Endothelial cell of umbilical vein (primary cell): Measurements from ENCODE around the gene KLHL18. TPM values are rescaled to one million over a fixed set of nuclear protein-coding genes. Genes with fewer than 3 reads are reported as not detected.

Experiments used
- BruUV-seq: library from RNA; stranded (reverse); fragments of 400-500 nt; replicated peaks from 2 replicates; lab custom pipeline; 2021; lab: Mats Ljungman, UMichigan
- CTCF ChIA-PET: fragments of 300-600, 350-600 bp; sonication (Branson Sonifier 250); formaldehyde crosslinking; loops from one replicate; lab custom pipeline; 2021; ENCODE audit warnings: antibody characterized with exemption, inconsistent platforms; lab: Charles Lee
- POLR2A ChIA-PET: fragments of 300-600, 350-600 bp; sonication (Branson Sonifier 250); formaldehyde crosslinking; loops from one replicate; lab custom pipeline; 2021; ENCODE audit warnings: antibody characterized with exemption, inconsistent platforms; lab: Charles Lee
- DNase-seq: peaks from one replicate; pipeline ENCODE4 v3.0.0-alpha.2; 2011; ENCODE audit warnings: low read depth, low spot score
- FAIRE-seq: peaks from 2 replicates; lab custom pipeline; 2011; peaks lifted over from hg19 to GRCh38; lab: Jason Lieb, UNC
- H2AFZ ChIP-seq: 2 replicates; pipeline ENCODE4 v1.6.0; 2012; ENCODE audit warnings: low read depth, low read length, control low read depth, inconsistent platforms
- H3K27ac ChIP-seq: 2 replicates; pipeline ENCODE4 v1.5.1; 2011; ENCODE audit warnings: low read depth, mild to moderate bottlenecking, control low read depth, low read length, moderate library complexity; ENCODE audit not compliant: insufficient read depth
- H3K27me3 ChIP-seq, 2 experiments: 2 replicates each; pipeline versions ENCODE4 v1.6.0 to v1.6.1; 2011; ENCODE audit warnings: low read length in 2 of 2, mixed read lengths in 1 of 2; ENCODE audit not compliant: control insufficient read depth in 2 of 2, insufficient read depth in 2 of 2
- H3K36me3 ChIP-seq, 2 experiments: 2 replicates in 1 of 2; 3 replicates in 1 of 2; pipeline ENCODE4 v1.5.1; 2011; ENCODE audit warnings: low read length in 2 of 2, mild to moderate bottlenecking in 1 of 2, moderate library complexity in 1 of 2; ENCODE audit not compliant: control insufficient read depth in 2 of 2, insufficient read depth in 2 of 2; ENCODE audit errors: extremely low read depth in 1 of 2
- H3K4me1 ChIP-seq: 3 replicates; pipeline ENCODE4 v1.5.1; 2011; ENCODE audit warnings: mild to moderate bottlenecking, low read length; ENCODE audit not compliant: control insufficient read depth, insufficient read depth; ENCODE audit errors: extremely low read depth
- H3K4me2 ChIP-seq: 2 replicates; pipeline ENCODE4 v1.6.1; 2011; ENCODE audit warnings: low read length, control low read depth, mixed read lengths; ENCODE audit not compliant: insufficient read depth
- H3K4me3 ChIP-seq, 3 experiments: fragments of 200-600 bp in 1 of 3; sonication (generic), shearing (Covaris generic) in 1 of 3; replicated peaks in 1 of 3; 2 replicates each; pipeline ENCODE4 v1.5.1; 2011 to 2016; ENCODE audit warnings: control low read depth in 3 of 3, low read length in 3 of 3, mild to moderate bottlenecking in 2 of 3, inconsistent platforms in 1 of 3, low read depth in 1 of 3, moderate library complexity in 1 of 3; ENCODE audit not compliant: insufficient read depth in 1 of 3
- H3K79me2 ChIP-seq: 2 replicates; pipeline ENCODE4 v1.6.0; 2012; ENCODE audit warnings: low read length, inconsistent platforms; ENCODE audit not compliant: control insufficient read depth, insufficient read depth
- H3K9ac ChIP-seq: replicated peaks from 2 replicates; pipeline ENCODE3; 2011; ENCODE audit warnings: low read length, control low read depth; ENCODE audit not compliant: insufficient read depth; ENCODE audit errors: extremely low read depth
- H3K9me1 ChIP-seq: replicated peaks from 3 replicates; pipeline ENCODE4 v1.6.0; 2011; ENCODE audit warnings: mild to moderate bottlenecking, low read length; ENCODE audit not compliant: control insufficient read depth, insufficient read depth; ENCODE audit errors: extremely low read depth
- H3K9me3 ChIP-seq: replicated peaks from 2 replicates; pipeline ENCODE4 v1.5.1; 2012; ENCODE audit warnings: low read length, inconsistent platforms; ENCODE audit not compliant: control insufficient read depth, insufficient read depth
- H4K20me1 ChIP-seq: replicated peaks from 2 replicates; pipeline ENCODE3; 2011; ENCODE audit warnings: mild to moderate bottlenecking, low read length; ENCODE audit not compliant: control insufficient read depth, insufficient read depth; ENCODE audit errors: extremely low read depth
- EZH2 ChIP-seq: IDR thresholded peaks from 2 replicates; pipeline ENCODE4 v1.6.1; 2012; ENCODE audit warnings: borderline replicate concordance, low read depth, mild to moderate bottlenecking, moderate library complexity, low read length, inconsistent platforms; ENCODE audit not compliant: severe bottlenecking
- FOS ChIP-seq: IDR thresholded peaks from 2 replicates; pipeline ENCODE4 v1.6.1; 2011; ENCODE audit warnings: mild to moderate bottlenecking, low read length, moderate library complexity, borderline replicate concordance; ENCODE audit not compliant: insufficient read depth
- GATA2 ChIP-seq: IDR thresholded peaks from 2 replicates; pipeline ENCODE4 v1.7.0; 2011; ENCODE audit warnings: low read depth, mild to moderate bottlenecking, moderate library complexity, mixed read lengths, low read length; ENCODE audit not compliant: insufficient read length, insufficient read depth
- JUN ChIP-seq: IDR thresholded peaks from 2 replicates; pipeline ENCODE4 v1.6.1; 2011; ENCODE audit warnings: borderline replicate concordance, low read depth; ENCODE audit not compliant: insufficient read length, insufficient read depth
- MYC ChIP-seq: IDR thresholded peaks from one replicate; pipeline ENCODE4 v1.6.1; 2011; ENCODE audit warnings: mild to moderate bottlenecking, low read depth, low read length
- POLR2A ChIP-seq: IDR thresholded peaks from 2 replicates; pipeline ENCODE4 v1.6.1; 2012; ENCODE audit warnings: low read depth, mild to moderate bottlenecking, control low read depth, low read length
- POLR2AphosphoS5 ChIP-seq: IDR thresholded peaks from 2 replicates; pipeline ENCODE4 v1.6.1; 2012; ENCODE audit warnings: low read depth, mild to moderate bottlenecking, control low read depth, low read length, moderate library complexity; ENCODE audit not compliant: insufficient read depth
- dilution Hi-C: fragments of 300-500 bp; cut with MboI; formaldehyde crosslinking; loops from one replicate; pipeline ENCODE4 v1.15.0; 2019; ENCODE audit warnings: low sequenced_read_pairs; ENCODE audit not compliant: extremely low pct_ligation_motif_present
- intact Hi-C: fragments of 100-400 bp; cut with micrococcal nuclease; formaldehyde crosslinking; loops from one replicate; pipeline ENCODE4 v1.10.0; 2022
- polyA plus RNA-seq, 4 experiments: library from polyadenylated mRNA; depleted of rRNA in 3 of 4; stranded (reverse) in 3 of 4; unstranded in 1 of 4; fragments of >200 nt; gene quantifications; 2 replicates each; pipeline versions ENCODE4 v1.2.1 to v1.2.3, GENCODE V29; 2011 to 2012; ENCODE audit warnings: missing spikeins in 1 of 4
- total RNA-seq: library from RNA; stranded (reverse); gene quantifications from 2 replicates; pipeline ENCODE4 v1.2.3, GENCODE V29; 2021
- TF ChIP-seq, protein P1 (sequence below): IDR thresholded peaks from 2 replicates; pipeline ENCODE4 v1.6.1; 2011; ENCODE audit not compliant: insufficient read depth, insufficient read length
- TF ChIP-seq, protein P2 (sequence below), 2 donors: IDR thresholded peaks; 1 replicate in 1 of 2; 2 replicates in 1 of 2; pipeline ENCODE4 v1.5.1; 2011; ENCODE audit warnings: low read length in 2 of 2, mild to moderate bottlenecking in 2 of 2, moderate library complexity in 2 of 2, control low read depth in 1 of 2, inconsistent platforms in 1 of 2, low read depth in 1 of 2; ENCODE audit not compliant: insufficient read depth in 1 of 2; ENCODE audit errors: extremely low read depth in 1 of 2

KLHL18 gene
- total and polyA plus RNA-seq, 2 donors (not counting 3 experiments of a cell fraction or from before 2014, with no cell fraction given): 43.4 to 58.1 TPM

DNA sequence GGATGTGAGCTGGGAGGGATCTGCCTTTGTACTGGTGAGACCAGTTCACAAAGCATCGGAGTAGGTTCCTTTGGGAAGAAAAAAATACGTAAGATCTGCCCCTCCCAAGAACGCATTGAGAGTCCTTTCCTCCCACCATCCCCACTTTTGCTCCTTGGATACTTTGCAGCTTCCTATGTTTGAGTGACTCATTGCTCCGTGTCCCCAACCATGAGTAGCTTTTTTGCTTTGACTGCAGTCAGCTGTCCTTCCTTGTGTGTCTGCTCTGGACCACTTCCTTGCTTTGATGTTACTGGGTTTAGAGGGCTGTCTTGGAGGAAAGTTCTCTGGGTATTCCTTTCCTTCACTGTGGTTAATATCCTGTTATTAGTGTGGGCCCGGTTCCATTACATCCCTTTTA, 54.9 kb downstream of the KLHL18 start:
- BruUV-seq: no TSS peak
- Histone ChIP-seq H4K20me1 (no peaks in the 10 kb centered on the region), H3K36me3 (peaks cover 14 to 33% of the 10 kb centered on the region in 2 experiments), H3K9me1 (no peaks in the 10 kb centered on the region), H3K4me1 (no peaks in the 10 kb centered on the region), H3K4me3 (no peak overlapping the region), H3K79me2 (no peaks in the 10 kb centered on the region), H2AFZ (no peak overlapping the region), H3K4me2 (no peak overlapping the region), H3K27ac (no peak overlapping the region), H3K27me3 (no peaks in the 10 kb centered on the region), H3K9ac (no peak overlapping the region), H3K9me3 (no peaks in the 10 kb centered on the region)
- TF ChIP-seq POLR2AphosphoS5 (no peak), GATA2 (no peak), FOS (no peak), POLR2A (no peak)
- TF ChIP-seq, protein P1, sequence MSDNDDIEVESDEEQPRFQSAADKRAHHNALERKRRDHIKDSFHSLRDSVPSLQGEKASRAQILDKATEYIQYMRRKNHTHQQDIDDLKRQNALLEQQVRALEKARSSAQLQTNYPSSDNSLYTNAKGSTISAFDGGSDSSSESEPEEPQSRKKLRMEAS: no peak
- dilution Hi-C loops: no loop called here
- no peak for DNase-seq
- intact Hi-C loops: no loop called here
- FAIRE-seq: peak; percentile 71
- CTCF ChIA-PET: interaction anchor here (0.8 to 1.5 kb wide), 4 partner anchors 10 to 173 kb away, joined by 3 to 6 read pairs (median 4); partner anchors contain the start of gene SETD2
- POLR2A ChIA-PET: interaction anchor here (1.0 kb wide), 1 partner anchor 43 kb away, joined by 4 read pairs; the partner anchor contains the start of gene PTPN23

DNA sequence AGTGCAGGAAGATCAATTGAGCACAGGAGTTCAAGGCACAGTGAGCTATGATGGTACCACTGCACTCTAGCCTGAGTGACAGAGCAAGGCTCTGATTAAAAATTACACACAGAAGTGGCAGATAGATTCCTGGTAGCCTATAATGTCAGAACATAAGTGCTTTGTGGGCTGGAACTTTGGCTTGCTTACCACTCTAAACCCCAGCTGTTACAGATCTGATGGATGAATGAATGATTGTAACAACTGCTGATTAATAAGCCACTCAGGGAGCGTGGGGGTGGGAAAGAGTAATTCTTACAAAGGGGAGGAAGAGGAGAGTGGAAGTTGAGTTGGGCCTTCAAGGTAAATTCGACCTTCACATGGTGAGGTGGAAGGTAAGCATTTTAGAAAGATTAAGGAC, 57.2 kb downstream of the KLHL18 start:
- no peaks in the 10 kb centered on the region for H3K79me2 ChIP-seq
- no peak overlapping the region for H3K4me2 ChIP-seq
- no peaks in the 10 kb centered on the region for H3K9me3 ChIP-seq
- TF ChIP-seq, protein P2, sequence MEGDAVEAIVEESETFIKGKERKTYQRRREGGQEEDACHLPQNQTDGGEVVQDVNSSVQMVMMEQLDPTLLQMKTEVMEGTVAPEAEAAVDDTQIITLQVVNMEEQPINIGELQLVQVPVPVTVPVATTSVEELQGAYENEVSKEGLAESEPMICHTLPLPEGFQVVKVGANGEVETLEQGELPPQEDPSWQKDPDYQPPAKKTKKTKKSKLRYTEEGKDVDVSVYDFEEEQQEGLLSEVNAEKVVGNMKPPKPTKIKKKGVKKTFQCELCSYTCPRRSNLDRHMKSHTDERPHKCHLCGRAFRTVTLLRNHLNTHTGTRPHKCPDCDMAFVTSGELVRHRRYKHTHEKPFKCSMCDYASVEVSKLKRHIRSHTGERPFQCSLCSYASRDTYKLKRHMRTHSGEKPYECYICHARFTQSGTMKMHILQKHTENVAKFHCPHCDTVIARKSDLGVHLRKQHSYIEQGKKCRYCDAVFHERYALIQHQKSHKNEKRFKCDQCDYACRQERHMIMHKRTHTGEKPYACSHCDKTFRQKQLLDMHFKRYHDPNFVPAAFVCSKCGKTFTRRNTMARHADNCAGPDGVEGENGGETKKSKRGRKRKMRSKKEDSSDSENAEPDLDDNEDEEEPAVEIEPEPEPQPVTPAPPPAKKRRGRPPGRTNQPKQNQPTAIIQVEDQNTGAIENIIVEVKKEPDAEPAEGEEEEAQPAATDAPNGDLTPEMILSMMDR (IDR thresholded peaks at IDR 0.05; ENCODE audit: extremely low read depth in 1 of 2, insufficient read depth in 1 of 2, low read depth in 1 of 2, low read length in 2 of 2): no peak
- TF ChIP-seq GATA2: no peak
- no peak for TF ChIP-seq POLR2AphosphoS5
- TF ChIP-seq, protein P1: no peak
- no peak for TF ChIP-seq MYC
- TF ChIP-seq POLR2A: no peak
- TF ChIP-seq FOS: no peak
- TF ChIP-seq JUN: no peak
- no peak for TF ChIP-seq EZH2
- no peak for FAIRE-seq
- no peak overlapping the region for H2AFZ ChIP-seq
- H3K36me3 ChIP-seq: peaks cover 11 to 33% of the 10 kb centered on the region in 2 experiments
- no peaks in the 10 kb centered on the region for H4K20me1 ChIP-seq
- ChIA-PET POLR2A (no interaction called here), CTCF (interaction anchor here (1.2 kb wide), 1 partner anchor 16 kb away, joined by 4 read pairs; no protein-coding TSS in a partner anchor)
- no peak for DNase-seq
- BruUV-seq: no TSS peak
- H3K9ac ChIP-seq: no peak overlapping the region
- H3K4me1 ChIP-seq: no peaks in the 10 kb centered on the region
- dilution Hi-C loops (no loop called here), intact Hi-C loops (no loop called here)
- H3K27me3 ChIP-seq: no peaks in the 10 kb centered on the region
- H3K4me3 ChIP-seq: no peak overlapping the region
- H3K27ac ChIP-seq: no peak overlapping the region
- no peaks in the 10 kb centered on the region for H3K9me1 ChIP-seq
